Transverse colon (tissue), 4 donors: ENCODE data around the gene USO1. TPM values are rescaled to one million over a fixed set of nuclear protein-coding genes. Genes with fewer than 3 reads are reported as not detected.

Experiments used
- DNase-seq: peaks from one replicate; pipeline ENCODE4 v3.0.0-alpha.2; 2019
- H3K27ac ChIP-seq, 4 donors: fragments of 200-600 bp; sonication (generic); 2 replicates each; pipeline ENCODE4 v1.5.1; 2016 to 2018; ENCODE audit warnings: inconsistent platforms in 4 of 4
- H3K27me3 ChIP-seq: fragments of 200-600 bp; sonication (generic); 2 replicates; pipeline ENCODE4 v1.5.1; 2017; ENCODE audit warnings: inconsistent platforms
- H3K36me3 ChIP-seq, 4 donors: fragments of 200-600 bp; sonication (generic); 2 replicates each; pipeline ENCODE4 v1.5.1; 2017 to 2019; ENCODE audit warnings: inconsistent platforms in 4 of 4
- H3K4me1 ChIP-seq, 4 donors: fragments of 200-600 bp; sonication (generic); 2 replicates each; pipeline ENCODE4 v1.5.1; 2017 to 2020; ENCODE audit warnings: inconsistent platforms in 4 of 4
- H3K4me3 ChIP-seq, 4 donors: fragments of 200-600 bp; sonication (generic); 1 replicate in 1 of 4; 2 replicates in 3 of 4; pipeline versions ENCODE4 v1.5.1 to v1.6.1; 2017 to 2019; ENCODE audit warnings: inconsistent platforms in 4 of 4
- H3K9me3 ChIP-seq, 2 donors: fragments of 200-600 bp; sonication (generic); 2 replicates each; pipeline ENCODE4 v1.5.1; 2017 to 2019; ENCODE audit warnings: inconsistent platforms in 2 of 2
- EP300 ChIP-seq: sonication (generic); formaldehyde crosslinking; IDR thresholded peaks from one replicate; pipeline ENCODE4 v1.6.1; 2017; ENCODE audit warnings: antibody characterized with exemption, low read depth
- POLR2A ChIP-seq: fragments of 450-650 bp; IDR thresholded peaks from one replicate; pipeline ENCODE4 v1.6.1; 2016; ENCODE audit warnings: antibody characterized with exemption, mild to moderate bottlenecking, moderate library complexity
- POLR2AphosphoS5 ChIP-seq, 3 donors: sonication (generic); formaldehyde crosslinking; IDR thresholded peaks; one replicate each; pipeline ENCODE4 v1.6.1; 2016; ENCODE audit warnings: antibody characterized with exemption in 3 of 3
- WGBS, 2 donors: methylation state at CpG; one replicate each; pipeline ENCODE4 v1.1.5; 2018; ENCODE audit warnings: low coverage in 1 of 2; 5-methylcytosine and 5-hydroxymethylcytosine counted together
- in situ Hi-C, 4 donors: fragments of 200-750 bp; cut with MboI; loops; one replicate each; pipeline versions ENCODE4 v1.15.0 to v1.15.1; 2017; ENCODE audit warnings: low sequenced_read_pairs in 3 of 4, low pct_ligation_motif_present in 1 of 4, low pct_unique_long_range_greater_than_20kb in 1 of 4
- intact Hi-C: fragments of 100-400 bp; cut with DNase I; formaldehyde crosslinking; loops from one replicate; pipeline ENCODE4 v1.15.1; 2023; ENCODE audit warnings: low total_unique reads
- total RNA-seq, 4 donors: library from RNA; depleted of rRNA; stranded (reverse); fragments of >200 nt; gene quantifications; one replicate each; pipeline ENCODE4 v1.1.0, GENCODE V29; 2016
- TF ChIP-seq, protein P1 (sequence below), 5 experiments: fragments of 200-600 bp in 3 of 5; fragments of 450-650 bp in 2 of 5; sonication (generic) in 3 of 5; IDR thresholded peaks; 1 replicate in 2 of 5; 2 replicates in 3 of 5; pipeline ENCODE4 v1.5.1; 2016 to 2017; ENCODE audit warnings: antibody characterized with exemption in 5 of 5, inconsistent platforms in 3 of 5, mild to moderate bottlenecking in 2 of 5, moderate library complexity in 1 of 5

Gene USO1
- total RNA-seq, 4 donors from 2014 or later, result 24.3 to 110 (median 61.0) TPM

DNA sequence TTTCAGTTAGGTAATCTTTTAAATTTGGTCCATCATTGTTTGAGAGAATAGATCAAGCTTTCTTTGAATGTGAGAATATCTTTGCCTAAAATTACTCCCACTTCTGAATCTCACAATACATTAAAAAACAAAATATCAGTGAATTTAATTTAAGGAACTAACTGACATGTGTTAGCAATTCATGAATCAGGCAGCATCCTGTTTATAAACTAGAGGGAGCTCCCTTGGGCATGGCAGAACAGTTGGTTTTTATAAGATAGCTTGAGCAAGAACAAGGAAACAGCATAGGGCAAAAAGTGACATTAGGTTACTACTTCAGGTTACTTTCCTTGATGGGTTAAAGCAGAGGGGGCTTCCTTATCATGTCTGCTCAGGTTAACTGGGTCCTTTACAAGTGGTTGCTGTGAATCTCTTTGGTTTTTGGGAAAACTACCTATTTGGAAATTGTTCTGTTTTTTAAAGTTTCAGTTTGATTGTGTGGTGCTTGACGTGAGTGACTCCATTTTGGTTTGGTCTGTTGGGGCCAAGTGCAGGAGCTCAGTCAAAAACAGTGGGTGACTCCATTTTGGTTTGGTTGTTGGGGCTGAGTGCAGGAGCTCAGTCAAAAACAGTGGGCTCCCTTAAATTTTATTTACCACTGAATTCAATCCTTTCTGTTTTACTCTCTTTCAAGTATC, 109.9 kb downstream of the USO1 start:
- WGBS, 2 donors, result 75% methylated on average over 1 of the region's 1 CpG; no CpG with 5 or more reads in 1 of the 2 donors
- peaks cover 0 to 3% of the 10 kb centered on the region in 2 donors for H3K9me3 ChIP-seq
- no peaks in the 10 kb centered on the region for H3K4me1 ChIP-seq

DNA sequence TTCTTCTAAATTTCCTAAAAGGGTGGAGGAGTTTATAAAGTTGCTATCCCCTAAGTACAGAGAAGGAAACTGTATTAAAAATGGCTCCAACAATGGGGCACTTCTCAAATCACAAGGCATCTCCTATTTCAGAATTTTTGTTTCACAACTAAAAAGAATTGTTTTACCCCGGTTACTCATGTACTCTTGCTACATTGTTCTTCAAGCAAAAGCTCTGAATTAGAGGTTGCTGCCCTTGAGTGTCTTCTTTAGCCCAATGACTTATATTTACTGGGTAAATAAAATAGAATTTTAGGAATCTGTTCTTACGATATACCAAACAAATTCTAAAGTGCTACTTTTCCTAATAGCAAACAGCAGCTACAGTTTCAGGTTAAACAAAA, 110.4 kb downstream of the USO1 start:
- WGBS, 2 donors, result 93 to 100% methylated on average over 2 of the region's 2 CpGs
- DNase-seq, result no peak
- no peaks in the 10 kb centered on the region for H3K36me3 ChIP-seq
- no peak overlapping the region for H3K4me3 ChIP-seq
- H3K9me3 ChIP-seq, result peaks cover 0 to 3% of the 10 kb centered on the region in 2 donors
- no peaks in the 10 kb centered on the region for H3K4me1 ChIP-seq
- H3K27ac ChIP-seq, result no peak overlapping the region
- H3K27me3 ChIP-seq, result no peaks in the 10 kb centered on the region
- in situ Hi-C loops, result no loop called here
- intact Hi-C loops, result no loop called here
- no peak for TF ChIP-seq POLR2AphosphoS5 (IDR thresholded peaks at IDR 0.05)
- no peak for TF ChIP-seq EP300
- no peak for TF ChIP-seq POLR2A
- TF ChIP-seq, protein P1, sequence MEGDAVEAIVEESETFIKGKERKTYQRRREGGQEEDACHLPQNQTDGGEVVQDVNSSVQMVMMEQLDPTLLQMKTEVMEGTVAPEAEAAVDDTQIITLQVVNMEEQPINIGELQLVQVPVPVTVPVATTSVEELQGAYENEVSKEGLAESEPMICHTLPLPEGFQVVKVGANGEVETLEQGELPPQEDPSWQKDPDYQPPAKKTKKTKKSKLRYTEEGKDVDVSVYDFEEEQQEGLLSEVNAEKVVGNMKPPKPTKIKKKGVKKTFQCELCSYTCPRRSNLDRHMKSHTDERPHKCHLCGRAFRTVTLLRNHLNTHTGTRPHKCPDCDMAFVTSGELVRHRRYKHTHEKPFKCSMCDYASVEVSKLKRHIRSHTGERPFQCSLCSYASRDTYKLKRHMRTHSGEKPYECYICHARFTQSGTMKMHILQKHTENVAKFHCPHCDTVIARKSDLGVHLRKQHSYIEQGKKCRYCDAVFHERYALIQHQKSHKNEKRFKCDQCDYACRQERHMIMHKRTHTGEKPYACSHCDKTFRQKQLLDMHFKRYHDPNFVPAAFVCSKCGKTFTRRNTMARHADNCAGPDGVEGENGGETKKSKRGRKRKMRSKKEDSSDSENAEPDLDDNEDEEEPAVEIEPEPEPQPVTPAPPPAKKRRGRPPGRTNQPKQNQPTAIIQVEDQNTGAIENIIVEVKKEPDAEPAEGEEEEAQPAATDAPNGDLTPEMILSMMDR (IDR thresholded peaks at IDR 0.05), result no peak

More for the DNA sequence above, 109.9 kb downstream of the USO1 start:
- in situ Hi-C loops, result no loop called here
- intact Hi-C loops, result no loop called here
- DNase-seq, result no peak
- H3K27me3 ChIP-seq, result no peaks in the 10 kb centered on the region
- H3K4me3 ChIP-seq, result no peak overlapping the region
- no peaks in the 10 kb centered on the region for H3K36me3 ChIP-seq
- H3K27ac ChIP-seq, result no peak overlapping the region
- no peak for TF ChIP-seq EP300
- no peak for TF ChIP-seq POLR2AphosphoS5 (IDR thresholded peaks at IDR 0.05)
- TF ChIP-seq POLR2A, result no peak
- TF ChIP-seq, protein P1 (IDR thresholded peaks at IDR 0.05), result no peak

DNA sequence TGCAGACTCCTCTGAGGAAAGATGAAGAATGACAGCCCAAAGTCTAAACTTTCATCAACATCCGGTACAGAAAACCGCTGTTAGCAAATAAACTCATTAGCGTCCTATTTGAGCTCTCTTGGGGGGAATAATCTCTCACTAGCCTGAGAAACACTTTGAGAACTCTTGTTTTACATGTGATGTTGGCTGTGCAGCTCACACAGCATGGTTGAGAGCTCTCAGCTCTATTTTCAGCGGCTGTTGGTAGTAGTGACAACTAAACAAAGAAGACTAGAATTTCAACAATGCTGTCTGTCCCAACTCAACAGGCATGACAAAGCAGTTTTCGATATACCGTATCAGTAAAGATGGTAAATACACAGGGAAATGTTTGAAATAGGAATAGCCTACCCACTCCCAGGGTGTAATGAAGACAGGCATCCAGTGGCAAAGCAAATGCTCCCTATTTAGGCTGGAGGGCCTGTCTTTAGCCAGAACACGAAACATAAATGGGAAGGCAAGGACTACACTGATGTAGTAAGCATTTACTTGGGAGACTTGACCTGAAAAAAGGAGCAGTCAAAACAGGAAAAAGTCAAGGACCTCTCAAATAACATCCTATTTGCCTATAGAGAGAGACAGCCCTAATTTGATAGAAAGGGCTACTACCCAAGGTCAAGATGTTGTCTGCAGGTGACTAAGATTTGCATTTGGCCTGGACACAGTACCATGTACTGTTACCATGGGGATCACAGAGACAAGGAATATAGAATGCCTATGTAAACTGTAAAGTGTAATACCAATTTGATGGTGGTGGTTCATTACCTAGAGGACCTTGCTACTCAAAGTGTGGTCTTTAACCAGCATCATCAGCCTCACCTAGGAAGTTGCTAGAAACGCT, 117.5 kb downstream of the USO1 start:
- H3K9me3 ChIP-seq, result no peaks in the 10 kb centered on the region
- in situ Hi-C loops (no loop called here), intact Hi-C loops (no loop called here)
- no peak for TF ChIP-seq POLR2AphosphoS5 (IDR thresholded peaks at IDR 0.05)
- no peak for TF ChIP-seq EP300
- no peak for TF ChIP-seq POLR2A
- TF ChIP-seq, protein P1 (IDR thresholded peaks at IDR 0.05), result no peak
- no peak for DNase-seq
- no peaks in the 10 kb centered on the region for H3K27me3 ChIP-seq
- H3K36me3 ChIP-seq, result no peaks in the 10 kb centered on the region
- WGBS, 2 donors, result 82 to 83% methylated on average over 3 to 8 of the region's 8 CpGs
- no peak overlapping the region for H3K27ac ChIP-seq
- H3K4me3 ChIP-seq, result no peak overlapping the region
- H3K4me1 ChIP-seq, result peaks cover 0 to 14% (median 7%) of the 10 kb centered on the region in 4 donors

DNA sequence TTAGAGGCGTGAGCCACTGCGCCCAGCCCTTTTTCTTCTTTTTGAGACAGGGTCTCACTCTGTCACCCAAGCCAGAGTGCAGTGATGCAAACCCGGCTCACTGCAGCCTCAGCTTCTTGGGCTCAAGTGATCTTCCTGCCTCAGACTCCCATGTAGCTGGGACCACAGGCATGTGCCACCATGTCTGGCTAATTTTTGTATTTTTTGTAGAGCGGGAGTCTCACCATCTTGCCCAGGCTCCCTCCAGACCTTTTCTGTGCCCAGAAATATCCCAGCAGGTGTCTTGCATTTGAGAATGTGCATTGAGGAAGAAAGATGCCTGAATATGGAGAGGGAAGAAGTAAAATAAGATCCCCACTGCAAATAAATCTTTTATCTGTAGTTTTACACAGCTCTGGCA, 119.2 kb downstream of the USO1 start:
- TF ChIP-seq EP300 (no peak), POLR2A (no peak), POLR2AphosphoS5 (IDR thresholded peaks at IDR 0.05) (no peak)
- TF ChIP-seq, protein P1 (IDR thresholded peaks at IDR 0.05), result no peak
- in situ Hi-C loops, result no loop called here
- no peaks in the 10 kb centered on the region for H3K27me3 ChIP-seq
- peaks cover 0 to 14% (median 7%) of the 10 kb centered on the region in 4 donors for H3K4me1 ChIP-seq
- DNase-seq, result no peak
- H3K4me3 ChIP-seq, result no peak overlapping the region
- intact Hi-C loops, result no loop called here
- H3K9me3 ChIP-seq, result no peaks in the 10 kb centered on the region
- 95 to 98% methylated on average over 3 to 4 of the region's 4 CpGs for WGBS, 2 donors
- peak overlapping the region in 2 of 4 donors; percentile 17 to 30 for H3K27ac ChIP-seq
- H3K36me3 ChIP-seq, result no peaks in the 10 kb centered on the region
